PFSK-1 (cell line): ENCODE measurements around the gene ICE2.

ENCODE experiments used
- POLR2AphosphoS5 ChIP-seq: IDR thresholded peaks from 2 replicates; pipeline ENCODE4 v1.6.1; 2012; ENCODE audit warnings: low read depth, mild to moderate bottlenecking, control low read depth, low read length, moderate library complexity
- TAF1 ChIP-seq: IDR thresholded peaks from 2 replicates; pipeline ENCODE4 v1.6.1; 2012; ENCODE audit warnings: low read length, control low read depth, borderline replicate concordance; ENCODE audit not compliant: insufficient read depth
- TF ChIP-seq, protein P1 (sequence below), 2 experiments: IDR thresholded peaks; 2 replicates each; pipeline versions ENCODE4 v1.6.1 to v1.8.0; 2011 to 2012; ENCODE audit warnings: low read depth in 2 of 2, low read length in 2 of 2, control low read depth in 1 of 2, inconsistent platforms in 1 of 2, mild to moderate bottlenecking in 1 of 2, moderate library complexity in 1 of 2; ENCODE audit not compliant: insufficient read depth in 1 of 2

DNA sequence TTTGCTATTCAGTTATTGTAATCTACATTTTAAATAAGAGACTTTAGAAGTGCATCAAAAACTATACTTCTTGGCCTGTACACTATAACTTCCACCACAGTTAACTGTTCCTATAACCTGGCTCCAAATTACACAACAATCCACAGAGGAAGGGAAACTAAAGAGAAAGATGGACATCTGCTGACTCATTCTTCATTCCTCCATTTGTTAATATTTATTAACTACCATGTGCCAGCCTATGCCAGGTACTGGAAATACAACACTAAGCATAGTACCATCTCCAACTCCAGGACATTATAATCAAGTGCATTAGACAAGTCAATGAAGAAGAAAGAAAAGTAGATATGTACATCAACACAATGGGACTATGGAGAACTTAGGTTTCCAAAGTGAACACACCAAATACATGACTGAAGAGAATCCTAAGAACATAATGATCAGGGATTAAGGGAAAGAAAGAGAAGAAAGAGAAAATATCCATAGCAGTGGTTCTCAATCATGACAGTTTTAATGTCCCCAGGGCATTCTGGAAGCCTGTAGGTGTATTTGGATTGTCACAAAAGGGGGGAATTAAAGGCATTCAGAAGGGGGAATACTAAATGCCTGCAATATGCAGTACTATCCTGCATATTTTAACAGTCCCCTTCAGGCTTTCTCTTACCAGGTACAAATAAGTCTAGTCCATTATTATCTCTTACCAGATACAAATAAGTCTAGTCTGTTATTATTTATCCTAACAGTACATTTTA lies 8.9 kb downstream of the ICE2 start:
- TF ChIP-seq, protein P1, sequence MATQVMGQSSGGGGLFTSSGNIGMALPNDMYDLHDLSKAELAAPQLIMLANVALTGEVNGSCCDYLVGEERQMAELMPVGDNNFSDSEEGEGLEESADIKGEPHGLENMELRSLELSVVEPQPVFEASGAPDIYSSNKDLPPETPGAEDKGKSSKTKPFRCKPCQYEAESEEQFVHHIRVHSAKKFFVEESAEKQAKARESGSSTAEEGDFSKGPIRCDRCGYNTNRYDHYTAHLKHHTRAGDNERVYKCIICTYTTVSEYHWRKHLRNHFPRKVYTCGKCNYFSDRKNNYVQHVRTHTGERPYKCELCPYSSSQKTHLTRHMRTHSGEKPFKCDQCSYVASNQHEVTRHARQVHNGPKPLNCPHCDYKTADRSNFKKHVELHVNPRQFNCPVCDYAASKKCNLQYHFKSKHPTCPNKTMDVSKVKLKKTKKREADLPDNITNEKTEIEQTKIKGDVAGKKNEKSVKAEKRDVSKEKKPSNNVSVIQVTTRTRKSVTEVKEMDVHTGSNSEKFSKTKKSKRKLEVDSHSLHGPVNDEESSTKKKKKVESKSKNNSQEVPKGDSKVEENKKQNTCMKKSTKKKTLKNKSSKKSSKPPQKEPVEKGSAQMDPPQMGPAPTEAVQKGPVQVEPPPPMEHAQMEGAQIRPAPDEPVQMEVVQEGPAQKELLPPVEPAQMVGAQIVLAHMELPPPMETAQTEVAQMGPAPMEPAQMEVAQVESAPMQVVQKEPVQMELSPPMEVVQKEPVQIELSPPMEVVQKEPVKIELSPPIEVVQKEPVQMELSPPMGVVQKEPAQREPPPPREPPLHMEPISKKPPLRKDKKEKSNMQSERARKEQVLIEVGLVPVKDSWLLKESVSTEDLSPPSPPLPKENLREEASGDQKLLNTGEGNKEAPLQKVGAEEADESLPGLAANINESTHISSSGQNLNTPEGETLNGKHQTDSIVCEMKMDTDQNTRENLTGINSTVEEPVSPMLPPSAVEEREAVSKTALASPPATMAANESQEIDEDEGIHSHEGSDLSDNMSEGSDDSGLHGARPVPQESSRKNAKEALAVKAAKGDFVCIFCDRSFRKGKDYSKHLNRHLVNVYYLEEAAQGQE (IDR thresholded peaks at IDR 0.05; ENCODE audit: insufficient read depth in 1 of 2, low read depth in 2 of 2, low read length in 2 of 2) = no peak
- TF ChIP-seq POLR2AphosphoS5 (no peak), TAF1 (no peak)
